ENCODE measurements around the gene APBB1. TPM values are rescaled to one million over a fixed set of nuclear protein-coding genes. Genes with fewer than 3 reads are reported as not detected.

The APBB1 gene
- total RNA-seq, 1 experiment from 2014 or later: 0.90 TPM

- Histone ChIP-seq H2AFZ (no peak overlapping the region), H3K4me2 (no peak overlapping the region), H3K4me3 (no peak overlapping the region), H4K20me1 (ENCODE audit: insufficient read depth) (no peaks in the 10 kb centered on the region), H3K9me2 (ENCODE audit: insufficient read depth) (no peaks in the 10 kb centered on the region), H3K27ac (no peak overlapping the region), H3F3A (ENCODE audit: insufficient read depth, low read depth) (no peaks in the 10 kb centered on the region), H3K36me3 (ENCODE audit: low read depth) (no peaks in the 10 kb centered on the region), H3K4me1 (replicated peaks; ENCODE audit: insufficient read depth) (no peaks in the 10 kb centered on the region), H3K79me2 (ENCODE audit: low read depth) (no peaks in the 10 kb centered on the region), H3K9me3 (ENCODE audit: insufficient read depth, low read depth) (no peaks in the 10 kb centered on the region), H3K27me3 (ENCODE audit: insufficient read depth, low read depth) (no peaks in the 10 kb centered on the region)
- DNase-seq: no peak
- intact Hi-C loops (cut with micrococcal nuclease; ENCODE audit: unreplicated experiment): no loop called here
- ChIA-PET POLR2A (ENCODE audit: unreplicated experiment) (no interaction called here), CTCF (interaction anchor here (0.7 to 1.1 kb wide), 2 partner anchors 9 to 74 kb away, joined by 5 read pairs; no protein-coding TSS in a partner anchor)
- no peak for TF ChIP-seq CTCF (conservative IDR thresholded peaks at IDR 0.05)
- no peak for TF ChIP-seq EZH2 (IDR thresholded peaks at IDR 0.05; ENCODE audit: low read depth)
- no TSS peak for BruUV-seq (replicated peaks)
Observed at GRCh38 chr11:6453152-6453551, 34.3 kb upstream of the APBB1 start.

- H3K9me3 ChIP-seq (ENCODE audit: insufficient read depth, low read depth): no peaks in the 10 kb centered on the region
- H3K36me3 ChIP-seq (ENCODE audit: low read depth): no peaks in the 10 kb centered on the region
- H2AFZ ChIP-seq: no peak overlapping the region
- H3F3A ChIP-seq (ENCODE audit: insufficient read depth, low read depth): no peaks in the 10 kb centered on the region
- H3K27ac ChIP-seq: no peak overlapping the region
- H3K4me3 ChIP-seq: no peak overlapping the region
- H3K27me3 ChIP-seq (ENCODE audit: insufficient read depth, low read depth): no peaks in the 10 kb centered on the region
- TF ChIP-seq EZH2 (IDR thresholded peaks at IDR 0.05; ENCODE audit: low read depth): no peak
- no peak for TF ChIP-seq CTCF (conservative IDR thresholded peaks at IDR 0.05)
- no peak for DNase-seq
- POLR2A ChIA-PET (ENCODE audit: unreplicated experiment): no interaction called here
- H3K79me2 ChIP-seq (ENCODE audit: low read depth): no peaks in the 10 kb centered on the region
- H3K9me2 ChIP-seq (ENCODE audit: insufficient read depth): no peaks in the 10 kb centered on the region
- BruUV-seq (replicated peaks): no TSS peak
- intact Hi-C loops (cut with micrococcal nuclease; ENCODE audit: unreplicated experiment): no loop called here
- H3K4me2 ChIP-seq: no peak overlapping the region
- no peaks in the 10 kb centered on the region for H4K20me1 ChIP-seq (ENCODE audit: insufficient read depth)
- no peaks in the 10 kb centered on the region for H3K4me1 ChIP-seq (replicated peaks; ENCODE audit: insufficient read depth)
- CTCF ChIA-PET: interaction anchor here (0.7 kb wide), 1 partner anchor 73 kb away, joined by 5 read pairs; no protein-coding TSS in a partner anchor
Observed at GRCh38 chr11:6452219-6452618, 33.3 kb upstream of the APBB1 start.

GRCh38 chr11:6448574-6448973, 29.7 kb upstream of the APBB1 start:
- CTCF ChIA-PET: no interaction called here
- Histone ChIP-seq H4K20me1 (ENCODE audit: insufficient read depth) (no peaks in the 10 kb centered on the region), H3K4me2 (no peak overlapping the region), H3K27me3 (ENCODE audit: insufficient read depth, low read depth) (no peaks in the 10 kb centered on the region), H3K9me3 (ENCODE audit: insufficient read depth, low read depth) (no peaks in the 10 kb centered on the region), H3K79me2 (ENCODE audit: low read depth) (no peaks in the 10 kb centered on the region), H3F3A (ENCODE audit: insufficient read depth, low read depth) (no peaks in the 10 kb centered on the region), H3K4me3 (no peak overlapping the region), H3K4me1 (replicated peaks; ENCODE audit: insufficient read depth) (no peaks in the 10 kb centered on the region), H3K27ac (no peak overlapping the region), H3K9me2 (ENCODE audit: insufficient read depth) (no peaks in the 10 kb centered on the region), H2AFZ (no peak overlapping the region), H3K36me3 (ENCODE audit: low read depth) (no peaks in the 10 kb centered on the region)
- no peak for DNase-seq
- TF ChIP-seq CTCF (conservative IDR thresholded peaks at IDR 0.05) (no peak), EZH2 (IDR thresholded peaks at IDR 0.05; ENCODE audit: low read depth) (no peak)
- no TSS peak for BruUV-seq (replicated peaks)
- intact Hi-C loops (cut with micrococcal nuclease; ENCODE audit: unreplicated experiment): no loop called here
- POLR2A ChIA-PET (ENCODE audit: unreplicated experiment): no interaction called here
